NCI-H1417 treated with DMSO at 0.1 percent for 48 hours (cell line): ENCODE results near the gene SLC36A3.
"Not testable (repeated sequence)": the region's sequence is repeated elsewhere in the genome, so short reads cannot be mapped to it uniquely, and the experiment has no call there.

Experiments
- DNase-seq: peaks from one replicate; lab custom pipeline; 2025; lab: John Stamatoyannopoulos, UW

The SLC36A3 gene

DNA sequence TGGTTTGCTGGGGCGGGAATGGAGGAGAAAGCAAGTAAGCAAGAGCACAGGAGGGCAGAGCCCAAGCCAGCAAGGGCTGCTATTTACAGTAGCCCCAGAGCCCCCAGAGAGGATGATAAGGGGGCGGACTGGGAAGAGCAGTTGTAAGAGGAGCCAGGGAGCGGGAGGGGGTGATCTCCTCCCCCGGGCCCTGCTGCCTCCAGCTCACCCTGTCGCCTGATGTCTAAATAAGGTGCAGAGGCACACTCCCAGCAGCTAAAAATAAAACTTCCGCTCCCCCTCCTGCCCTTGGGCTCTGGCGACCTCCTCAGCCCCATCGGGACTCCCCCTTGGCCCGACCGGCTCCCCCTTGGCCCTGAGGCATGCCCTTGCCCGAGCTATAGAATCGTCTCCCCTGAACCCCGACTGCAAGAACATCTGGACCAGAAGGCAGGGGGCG is 65.2 kb downstream of the SLC36A3 start:
- DNase-seq, result no peak

DNA sequence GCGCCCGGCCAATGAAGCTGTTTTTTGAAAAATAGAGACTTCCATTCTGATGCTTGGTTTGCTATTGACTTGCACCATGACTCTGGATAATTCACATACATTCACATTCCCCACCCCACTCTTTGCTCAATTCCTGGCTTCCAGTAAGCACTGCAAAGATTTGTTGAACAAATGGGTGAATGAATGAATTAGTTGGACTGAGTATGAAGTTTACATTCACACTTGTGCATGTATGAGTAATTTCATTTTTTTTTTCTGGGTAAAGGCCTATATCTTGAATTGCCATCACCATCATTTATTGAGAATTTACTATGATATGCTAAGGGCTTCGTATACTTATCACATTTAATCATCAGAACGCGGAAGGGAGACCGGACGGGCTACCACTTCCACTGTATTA is 65.9 kb downstream of the SLC36A3 start:
- DNase-seq, result no peak

DNA sequence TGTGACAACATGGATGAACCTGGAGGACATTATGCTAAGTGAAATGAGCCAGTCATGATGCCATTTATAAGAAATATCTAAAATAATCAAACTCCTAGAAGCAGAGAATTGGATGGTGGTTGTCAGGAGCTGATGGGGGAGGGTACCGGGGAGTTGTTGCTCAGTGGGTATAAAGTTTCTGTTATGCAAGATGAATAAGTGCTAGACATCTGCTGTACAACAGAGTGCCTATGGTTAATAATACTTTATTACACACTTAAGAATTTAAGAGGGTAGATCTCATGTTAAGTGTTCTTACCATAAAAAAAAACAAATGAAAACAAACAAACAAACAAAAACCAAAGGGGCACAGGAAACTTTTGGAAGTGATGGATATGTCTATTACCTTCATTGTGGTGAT is 66.7 kb downstream of the SLC36A3 start:
- DNase-seq, result no peak

DNA sequence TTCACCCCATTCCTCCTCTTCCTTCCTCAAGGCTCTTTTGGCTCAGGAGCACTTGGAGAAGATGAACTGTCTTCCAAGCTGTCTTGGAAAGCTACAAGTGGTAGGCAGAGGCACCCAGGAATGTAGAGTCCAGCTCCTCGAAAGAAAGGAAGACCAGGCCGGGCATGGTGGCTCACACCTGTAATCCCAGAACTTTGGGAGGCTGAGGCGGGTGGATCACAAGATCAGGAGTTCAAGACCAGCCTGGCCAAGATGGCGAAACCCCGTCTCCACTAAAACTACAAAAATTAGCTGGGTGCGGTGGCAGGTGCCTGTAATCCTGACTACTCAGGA is 68.4 kb downstream of the SLC36A3 start:
- not testable (repeated sequence) for DNase-seq

DNA sequence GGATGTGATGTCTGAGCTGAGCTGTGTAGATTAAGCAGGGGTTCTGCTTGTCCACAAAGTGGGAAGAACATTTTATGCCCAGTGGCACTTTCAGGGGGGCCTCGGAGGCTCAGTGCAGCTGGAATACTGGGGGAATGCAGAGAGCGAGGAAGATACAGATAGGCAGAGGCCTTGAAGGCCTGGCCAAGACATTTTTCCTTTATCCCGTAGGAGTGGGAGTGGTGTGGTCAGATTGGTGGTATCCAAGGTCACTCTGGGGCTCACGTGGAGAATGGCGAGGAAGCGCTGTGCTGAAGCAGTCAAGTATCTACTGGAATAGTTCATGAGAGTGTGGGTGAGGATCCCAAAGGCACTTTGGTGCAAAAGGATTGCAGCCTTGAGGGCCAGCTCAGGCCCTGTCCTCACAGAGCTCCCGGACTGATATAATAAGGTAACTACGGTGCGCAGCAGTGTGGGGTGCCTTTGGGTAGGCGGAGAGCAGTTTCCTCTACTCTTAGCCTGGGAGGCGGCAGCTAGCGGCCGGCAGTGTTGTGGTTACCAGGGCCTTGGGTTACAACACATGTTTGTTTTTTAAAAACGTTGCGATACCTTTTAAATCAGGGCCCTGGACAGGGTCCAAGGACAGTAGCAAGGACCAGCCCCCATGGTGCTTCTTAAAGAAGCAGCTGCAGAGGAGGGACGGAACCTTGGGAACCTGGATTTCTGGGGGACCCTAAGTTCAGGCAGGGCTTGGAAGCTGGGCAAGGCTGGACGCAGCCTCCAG is 68.9 kb downstream of the SLC36A3 start:
- no peak for DNase-seq

DNA sequence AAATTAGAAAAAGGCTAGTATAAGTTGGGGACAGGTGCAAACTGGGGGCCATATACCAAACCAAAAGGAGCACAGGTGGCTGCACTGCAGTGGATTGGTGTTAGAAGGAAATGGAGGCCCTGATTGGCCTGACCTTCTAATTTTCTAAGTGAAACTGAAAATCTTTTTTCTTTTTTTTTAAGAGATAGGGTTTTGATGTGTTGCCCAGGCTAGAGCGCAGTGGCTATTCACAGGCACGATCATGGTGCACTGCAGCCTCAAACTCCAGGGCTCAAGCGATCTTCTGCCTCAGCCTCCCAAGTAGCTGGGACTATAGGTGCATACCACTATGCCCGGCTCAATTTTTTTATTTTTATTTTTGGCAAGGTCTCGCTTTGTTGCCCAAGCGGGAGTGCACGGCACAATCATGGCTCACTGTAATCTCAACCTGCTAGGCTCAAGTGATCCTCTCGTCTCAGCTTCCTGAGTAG is 69.9 kb downstream of the SLC36A3 start:
- no peak for DNase-seq

DNA sequence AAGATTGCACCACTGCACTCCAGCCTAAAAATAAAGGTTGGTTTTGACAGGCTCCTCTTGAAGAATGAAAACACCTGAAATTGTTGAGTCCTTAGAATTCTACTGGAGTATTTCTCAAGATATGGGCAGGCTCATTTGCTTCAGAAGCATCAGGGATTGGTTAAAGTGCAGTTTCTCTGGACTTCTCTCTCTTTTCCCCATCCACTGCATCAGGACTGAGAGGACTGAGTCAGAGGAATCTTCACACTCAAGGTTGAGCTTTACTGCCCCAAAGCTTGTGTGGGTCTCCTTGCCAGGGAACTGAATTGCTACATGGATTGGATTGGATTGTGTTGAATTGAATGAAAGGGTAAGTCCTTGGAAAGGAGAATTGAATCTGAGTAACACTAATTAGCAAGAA is 72.2 kb downstream of the SLC36A3 start:
- DNase-seq, result no peak

DNA sequence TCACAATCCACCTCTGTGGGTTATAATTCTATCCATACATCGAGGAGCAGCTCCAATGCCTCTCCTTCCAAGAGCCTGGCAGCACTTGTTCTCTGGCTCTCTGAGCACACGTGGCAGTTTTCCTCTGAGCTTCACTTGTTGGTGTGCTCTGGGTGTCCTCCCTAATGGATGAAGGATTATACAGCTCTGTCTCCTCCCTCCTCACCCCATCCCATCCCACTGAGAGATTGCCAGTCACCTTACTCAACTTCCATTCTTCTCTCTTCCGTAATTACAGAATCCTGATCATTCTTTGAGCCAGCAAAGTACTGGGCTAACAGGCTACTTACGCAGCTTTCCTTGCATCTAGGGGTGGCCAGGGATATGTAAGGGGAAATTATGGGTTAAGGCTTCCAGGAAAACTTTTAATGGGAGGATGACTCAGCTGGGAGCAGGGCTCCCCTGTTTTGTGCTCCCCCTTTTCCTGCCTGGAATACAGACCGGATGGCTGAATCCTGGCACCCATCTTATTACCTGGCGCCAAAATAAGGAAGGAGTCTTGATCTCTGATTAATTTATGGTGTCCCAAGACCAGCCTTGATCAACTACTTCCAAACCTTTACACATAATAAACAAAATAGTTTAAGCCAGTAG is 73.4 kb downstream of the SLC36A3 start:
- no peak for DNase-seq

DNA sequence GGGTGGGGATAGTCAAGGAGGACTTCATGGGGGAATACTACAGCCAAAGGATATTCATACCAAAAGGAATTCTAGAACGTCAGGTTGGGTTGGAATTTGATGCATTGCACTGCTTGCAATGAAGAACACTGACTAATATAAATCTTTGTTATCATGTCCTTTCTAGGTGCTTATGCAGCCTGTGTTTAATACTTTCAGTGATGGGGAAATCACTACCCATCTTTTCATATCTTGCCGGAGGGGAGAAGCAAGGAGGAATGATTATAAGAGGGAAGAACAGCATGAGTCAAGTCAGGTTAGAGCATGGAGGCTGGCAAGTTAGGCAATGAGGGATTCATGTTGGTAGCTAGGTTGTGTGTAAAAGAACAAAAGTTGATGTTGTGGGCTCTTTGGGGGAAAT is 74.6 kb downstream of the SLC36A3 start:
- no peak for DNase-seq

DNA sequence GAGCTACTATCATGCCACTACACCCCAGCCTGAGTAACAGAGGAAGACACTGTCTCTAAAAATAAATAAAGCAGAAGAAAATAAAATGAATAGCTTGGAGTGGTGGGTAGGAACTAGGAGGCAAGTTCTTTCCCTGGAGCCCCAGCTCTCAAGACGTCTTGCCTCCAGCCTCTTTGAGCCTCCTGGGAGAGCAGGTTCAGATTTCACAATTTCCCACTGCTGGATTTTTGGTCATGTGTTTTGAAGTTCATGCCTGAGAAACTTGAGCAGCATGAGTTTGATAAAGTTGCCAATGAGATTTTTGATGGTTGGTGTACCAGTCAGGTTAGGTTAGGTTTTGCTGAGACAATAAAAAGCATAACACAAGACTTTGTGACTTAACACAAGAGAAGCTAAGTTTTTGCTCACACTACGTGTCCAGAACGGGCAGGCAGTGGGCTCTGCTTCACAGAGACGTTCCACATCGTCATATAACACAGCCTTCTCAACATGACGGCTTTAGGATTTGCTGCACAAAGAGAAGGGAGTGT is 75.6 kb downstream of the SLC36A3 start:
- DNase-seq, result no peak
